GM21360 (cell line): ENCODE measurements around the gene RBM28.

ENCODE experiments used
- ATAC-seq: cut with Tn5 transposase; IDR thresholded peaks from one replicate; pipeline ENCODE4 v1.9.1; 2021; ENCODE audit warnings: mild to moderate bottlenecking, moderate library complexity; ENCODE audit not compliant: unreplicated experiment

RBM28 gene

DNA sequence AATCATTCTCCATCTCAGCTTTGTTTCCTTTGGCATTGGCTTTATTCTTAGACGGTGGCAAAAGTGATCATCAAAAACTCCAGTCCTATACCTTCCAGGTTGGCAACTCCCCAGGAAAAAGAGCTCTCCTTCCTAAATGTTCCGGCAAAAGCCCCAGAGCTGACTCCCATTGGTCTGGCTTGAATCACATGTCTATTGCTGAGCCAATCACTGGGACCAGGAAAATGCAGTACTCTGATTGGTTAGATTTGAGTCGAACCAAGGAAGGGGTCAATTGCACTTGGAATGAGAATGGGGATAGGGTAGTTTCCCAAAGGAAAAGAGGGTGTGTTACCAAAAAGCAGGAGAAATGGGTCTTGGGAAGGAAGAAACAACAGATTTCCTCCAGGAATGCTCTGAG is 80.3 kb downstream of the RBM28 start:
- no peak for ATAC-seq

DNA sequence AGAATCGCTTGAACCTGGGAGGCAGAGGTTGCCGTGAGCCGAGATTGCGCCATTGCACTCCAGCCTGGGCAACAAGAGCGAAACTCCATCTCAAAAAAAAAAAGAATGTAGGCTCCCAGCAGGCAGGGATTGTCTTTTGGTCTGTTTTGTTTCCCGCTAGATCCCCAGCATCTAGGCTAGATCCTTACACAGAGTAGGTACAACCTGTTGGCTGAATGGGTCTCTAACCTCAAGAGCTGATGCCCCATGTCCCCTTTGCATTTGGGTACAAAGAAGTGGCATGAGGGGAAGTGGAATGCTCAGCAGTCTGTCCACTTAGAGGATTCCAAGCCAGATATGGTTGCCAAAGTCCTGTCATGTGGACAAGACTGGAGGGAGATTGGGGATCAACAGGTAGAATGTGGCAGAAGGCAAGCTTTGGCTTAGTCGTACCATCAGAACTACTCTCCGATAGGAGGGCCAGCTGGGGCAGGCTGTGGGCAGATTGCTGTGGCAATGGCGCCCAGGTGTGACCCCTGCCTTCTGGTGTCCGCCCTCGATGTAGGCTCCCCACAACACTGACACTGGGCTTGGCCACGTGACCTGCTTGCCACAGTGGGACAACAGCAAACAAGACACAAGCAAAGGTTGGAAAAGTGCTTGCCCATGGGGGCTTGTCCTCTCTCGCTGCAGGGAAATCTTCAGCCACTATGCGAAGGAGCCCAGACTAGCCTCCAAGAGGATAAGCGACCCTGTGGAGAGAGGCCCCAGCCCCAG is 81.3 kb downstream of the RBM28 start:
- no peak for ATAC-seq

DNA sequence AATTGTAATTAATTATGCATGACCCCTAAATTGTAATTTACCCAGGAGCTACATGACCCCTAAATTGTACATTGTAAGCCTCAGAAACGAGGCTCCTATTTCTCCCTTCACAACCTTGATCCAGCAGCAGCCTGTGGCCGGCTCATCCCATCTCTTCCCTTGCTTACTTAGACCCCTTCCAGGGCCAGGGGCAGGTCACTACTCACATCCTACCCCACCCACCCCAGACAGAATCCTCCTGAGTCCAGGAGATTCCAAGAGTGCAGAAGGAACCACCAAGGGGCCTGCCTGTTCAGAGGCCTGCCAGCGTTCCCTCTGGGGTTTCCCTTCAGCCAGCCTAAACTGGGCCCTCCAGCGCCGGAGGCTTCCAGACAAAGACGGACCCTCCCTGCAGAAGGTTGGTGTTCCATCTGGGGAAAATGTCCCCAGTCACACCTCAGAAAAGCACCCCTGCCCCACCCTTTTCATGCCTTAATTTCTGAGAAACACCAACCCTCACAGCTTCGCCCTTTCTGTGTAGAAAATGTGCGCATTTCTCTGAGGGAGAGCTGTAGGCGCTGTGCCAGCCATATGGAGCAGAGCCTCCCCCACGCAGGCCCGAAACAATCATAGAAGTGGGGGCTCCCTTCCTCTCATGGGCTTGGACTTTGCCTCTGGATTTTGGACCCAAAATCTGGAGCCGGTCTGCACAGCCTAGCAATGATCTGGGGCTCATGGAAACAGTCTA is 83.5 kb downstream of the RBM28 start:
- ATAC-seq, result no peak

DNA sequence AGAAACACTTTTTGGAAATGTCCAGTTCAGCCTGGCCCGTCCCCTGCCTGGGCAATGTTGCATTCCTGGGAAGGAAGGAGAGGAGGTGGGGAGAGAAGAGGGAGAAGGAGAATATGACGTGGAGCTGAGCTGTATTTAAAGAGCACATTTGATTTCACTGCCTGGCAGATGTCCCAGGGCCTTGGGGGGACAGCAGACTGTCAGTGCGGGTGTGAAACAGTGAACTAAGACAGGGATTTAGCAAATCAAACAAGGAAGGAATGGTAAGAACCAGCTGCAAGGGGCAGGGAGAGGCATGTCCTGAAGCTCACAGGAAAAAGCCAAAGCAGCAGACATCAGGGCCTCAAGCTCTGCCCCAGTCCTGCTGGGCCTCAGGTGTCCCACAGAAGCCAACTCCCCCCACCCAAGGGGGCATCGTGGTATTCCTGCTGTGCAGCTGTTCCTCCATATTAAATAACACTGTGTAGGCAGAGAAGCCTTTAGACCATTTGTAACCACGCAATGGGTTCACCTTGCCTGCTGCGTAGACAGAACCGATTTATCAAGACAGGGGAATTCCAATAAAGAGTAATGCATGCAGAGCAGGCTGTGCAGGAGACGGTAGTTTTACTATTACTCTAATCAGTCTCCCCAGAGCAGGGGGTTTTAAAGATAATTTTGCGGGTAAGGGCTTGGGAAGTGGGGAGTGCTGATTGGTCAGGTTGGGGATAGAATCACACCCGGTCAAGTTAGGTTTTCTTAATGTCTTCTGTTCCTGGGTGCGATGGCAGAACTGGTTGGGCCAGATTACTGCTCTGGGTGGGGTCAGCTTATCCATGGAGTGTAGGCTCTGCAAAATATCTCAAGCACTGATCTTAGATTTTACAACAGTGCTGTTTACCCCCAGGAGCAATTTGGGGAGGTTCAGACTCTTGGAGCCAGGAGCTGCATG is 84.3 kb downstream of the RBM28 start:
- no peak for ATAC-seq

DNA sequence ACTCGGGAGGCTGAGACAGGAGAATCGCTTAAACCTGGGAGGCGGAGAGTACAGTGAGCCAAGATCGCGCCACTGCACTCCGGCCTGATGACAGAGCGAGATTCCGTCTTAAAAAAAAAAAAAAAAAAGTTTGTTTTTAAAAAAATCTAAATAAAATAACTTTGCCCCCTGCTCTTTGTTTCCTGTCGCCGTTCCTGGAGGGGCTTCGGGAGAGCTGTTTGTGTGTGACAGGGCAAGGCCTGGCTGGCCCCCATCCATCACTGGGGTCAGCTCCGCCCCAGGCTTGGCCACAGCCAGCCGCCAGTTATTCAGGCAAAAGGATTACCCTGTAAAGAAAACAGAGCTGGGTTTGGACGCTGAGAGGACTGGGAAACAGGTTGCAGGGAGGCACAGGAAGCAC is 86.2 kb downstream of the RBM28 start:
- no peak for ATAC-seq

DNA sequence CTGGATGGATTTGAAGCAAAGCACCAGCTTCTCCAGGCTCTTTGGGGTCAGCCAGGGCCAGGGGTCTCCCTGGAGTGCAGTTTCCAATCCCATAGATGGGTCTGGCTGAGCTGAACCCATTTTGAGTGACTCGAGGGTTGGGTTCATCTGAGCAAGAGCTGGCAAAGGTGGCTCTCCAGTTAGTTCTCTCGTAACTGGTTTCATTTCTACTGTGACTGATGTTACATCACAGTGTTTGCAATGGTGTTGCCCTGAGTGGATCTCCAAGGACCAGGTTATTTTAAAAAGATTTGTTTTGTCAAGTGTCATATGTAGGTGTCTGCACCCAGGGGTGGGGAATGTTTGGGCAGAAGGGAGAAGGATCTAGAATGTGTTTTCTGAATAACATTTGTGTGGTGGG is 88.4 kb downstream of the RBM28 start:
- no peak for ATAC-seq

DNA sequence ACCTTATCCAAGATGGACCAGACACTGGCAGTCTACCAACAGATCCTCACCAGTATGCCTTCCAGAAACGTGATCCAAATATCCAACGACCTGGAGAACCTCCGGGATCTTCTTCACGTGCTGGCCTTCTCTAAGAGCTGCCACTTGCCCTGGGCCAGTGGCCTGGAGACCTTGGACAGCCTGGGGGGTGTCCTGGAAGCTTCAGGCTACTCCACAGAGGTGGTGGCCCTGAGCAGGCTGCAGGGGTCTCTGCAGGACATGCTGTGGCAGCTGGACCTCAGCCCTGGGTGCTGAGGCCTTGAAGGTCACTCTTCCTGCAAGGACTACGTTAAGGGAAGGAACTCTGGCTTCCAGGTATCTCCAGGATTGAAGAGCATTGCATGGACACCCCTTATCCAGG is 89.2 kb downstream of the RBM28 start:
- ATAC-seq, result no peak

DNA sequence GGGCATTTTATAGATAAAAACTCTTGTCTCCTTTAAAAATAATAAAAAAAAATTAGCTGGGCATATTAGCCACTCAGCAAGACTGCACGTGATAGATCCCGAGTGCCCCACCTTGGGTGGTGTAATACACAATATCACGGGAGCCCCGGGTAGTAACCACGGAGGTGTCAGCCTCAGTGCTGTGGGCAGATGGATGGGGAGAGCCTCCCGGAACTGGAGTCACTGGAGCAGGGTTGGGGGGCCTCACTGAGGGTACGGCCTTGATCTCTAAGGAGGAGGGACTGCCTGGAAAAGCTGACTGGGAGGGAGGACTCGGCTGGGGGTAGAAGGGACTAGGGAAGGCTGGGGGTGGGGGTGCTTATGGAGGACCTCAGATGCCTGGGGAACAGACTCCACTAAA is 90.0 kb downstream of the RBM28 start:
- ATAC-seq, result no peak

DNA sequence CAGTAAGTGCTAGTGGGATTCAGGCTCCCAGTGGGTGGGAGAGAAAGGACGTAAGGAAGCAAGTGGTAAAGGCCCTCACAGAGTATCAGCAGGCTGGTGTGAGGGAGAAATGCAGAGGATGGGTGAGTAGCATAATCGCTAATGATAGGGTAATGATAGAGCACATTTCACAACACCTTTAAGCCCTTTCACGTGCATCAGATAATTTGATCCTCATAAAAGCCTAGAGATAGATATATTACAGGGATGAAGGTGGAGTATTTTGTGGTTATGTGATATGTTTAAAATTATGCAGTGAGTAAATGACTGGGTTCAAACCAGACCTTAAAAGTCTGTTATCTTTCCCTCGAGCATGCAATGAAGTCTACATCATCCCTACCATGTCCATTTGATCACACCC is 92.4 kb downstream of the RBM28 start:
- ATAC-seq, result no peak
